A549 (cell line): ENCODE data around the gene BEND4.

Experiments used
- BHLHE40 ChIP-seq: IDR thresholded peaks from 2 replicates; pipeline ENCODE4 v1.6.1; 2012; ENCODE audit warnings: low read depth, low read length, inconsistent platforms
- CHD2 ChIP-seq: fragments of 150-350 bp; IDR thresholded peaks from 2 replicates; pipeline ENCODE4 v1.6.1; 2014; ENCODE audit warnings: low read length; ENCODE audit not compliant: partially characterized antibody
- CTCF ChIP-seq: fragments of >200 bp; sonication (Bioruptor Twin); formaldehyde crosslinking; IDR thresholded peaks from 3 replicates; pipeline ENCODE4 v1.5.1; 2016
- JUN ChIP-seq, 2 experiments: fragments of >200 bp; sonication (Bioruptor Twin); formaldehyde crosslinking; IDR thresholded peaks; 2 replicates in 1 of 2; 3 replicates in 1 of 2; pipeline ENCODE4 v1.6.1; 2016 to 2017
- POLR2A ChIP-seq: IDR thresholded peaks from 2 replicates; pipeline ENCODE4 v1.6.1; 2012; ENCODE audit warnings: mild to moderate bottlenecking, low read length
- POLR2AphosphoS2 ChIP-seq: conservative IDR thresholded peaks from 2 replicates; pipeline ENCODE4 v1.6.1; 2012; ENCODE audit warnings: low read length, improper control_type of control experiment, inconsistent platforms
- RAD21 ChIP-seq, 2 experiments: fragments of >200 bp in 1 of 2; sonication (Bioruptor Twin) in 1 of 2; formaldehyde crosslinking in 1 of 2; IDR thresholded peaks in 1 of 2; conservative IDR thresholded peaks in 1 of 2; 2 replicates in 1 of 2; 3 replicates in 1 of 2; pipeline ENCODE4 v1.6.1; 2012 to 2018; ENCODE audit warnings: inconsistent platforms in 1 of 2
- RNF2 ChIP-seq: fragments of 200-600 bp; sonication (generic); IDR thresholded peaks from 2 replicates; pipeline ENCODE4 v1.6.1; 2016; ENCODE audit warnings: low read depth, mild to moderate bottlenecking, antibody characterized with exemption, moderate library complexity, borderline replicate concordance
- SMC3 ChIP-seq: fragments of >200 bp; sonication (Bioruptor Twin); formaldehyde crosslinking; IDR thresholded peaks from 3 replicates; pipeline ENCODE4 v1.6.1; 2018; ENCODE audit warnings: inconsistent platforms
- TF ChIP-seq, protein P1 (sequence below): fragments of 200-600 bp; sonication (generic); IDR thresholded peaks from 2 replicates; pipeline ENCODE4 v1.6.1; 2016; ENCODE audit warnings: antibody characterized with exemption, mild to moderate bottlenecking, moderate library complexity

- TF ChIP-seq SMC3 (no peak), CTCF (no peak), RAD21 (conservative IDR thresholded peaks at IDR 0.05 in 1 of 2, IDR thresholded peaks at IDR 0.05 in 1 of 2) (no peak), JUN (IDR thresholded peaks at IDR 0.05) (no peak), POLR2AphosphoS2 (no peak), CHD2 (no peak), POLR2A (no peak), RNF2 (no peak), BHLHE40 (no peak)
- TF ChIP-seq, protein P1, sequence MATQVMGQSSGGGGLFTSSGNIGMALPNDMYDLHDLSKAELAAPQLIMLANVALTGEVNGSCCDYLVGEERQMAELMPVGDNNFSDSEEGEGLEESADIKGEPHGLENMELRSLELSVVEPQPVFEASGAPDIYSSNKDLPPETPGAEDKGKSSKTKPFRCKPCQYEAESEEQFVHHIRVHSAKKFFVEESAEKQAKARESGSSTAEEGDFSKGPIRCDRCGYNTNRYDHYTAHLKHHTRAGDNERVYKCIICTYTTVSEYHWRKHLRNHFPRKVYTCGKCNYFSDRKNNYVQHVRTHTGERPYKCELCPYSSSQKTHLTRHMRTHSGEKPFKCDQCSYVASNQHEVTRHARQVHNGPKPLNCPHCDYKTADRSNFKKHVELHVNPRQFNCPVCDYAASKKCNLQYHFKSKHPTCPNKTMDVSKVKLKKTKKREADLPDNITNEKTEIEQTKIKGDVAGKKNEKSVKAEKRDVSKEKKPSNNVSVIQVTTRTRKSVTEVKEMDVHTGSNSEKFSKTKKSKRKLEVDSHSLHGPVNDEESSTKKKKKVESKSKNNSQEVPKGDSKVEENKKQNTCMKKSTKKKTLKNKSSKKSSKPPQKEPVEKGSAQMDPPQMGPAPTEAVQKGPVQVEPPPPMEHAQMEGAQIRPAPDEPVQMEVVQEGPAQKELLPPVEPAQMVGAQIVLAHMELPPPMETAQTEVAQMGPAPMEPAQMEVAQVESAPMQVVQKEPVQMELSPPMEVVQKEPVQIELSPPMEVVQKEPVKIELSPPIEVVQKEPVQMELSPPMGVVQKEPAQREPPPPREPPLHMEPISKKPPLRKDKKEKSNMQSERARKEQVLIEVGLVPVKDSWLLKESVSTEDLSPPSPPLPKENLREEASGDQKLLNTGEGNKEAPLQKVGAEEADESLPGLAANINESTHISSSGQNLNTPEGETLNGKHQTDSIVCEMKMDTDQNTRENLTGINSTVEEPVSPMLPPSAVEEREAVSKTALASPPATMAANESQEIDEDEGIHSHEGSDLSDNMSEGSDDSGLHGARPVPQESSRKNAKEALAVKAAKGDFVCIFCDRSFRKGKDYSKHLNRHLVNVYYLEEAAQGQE = no peak
These were observed 618 bp downstream of the BEND4 start for GRCh38 chr4:42151568-42152506.
